H9 (cell line): ENCODE results near the gene SIAH2. TPM values are rescaled to one million over a fixed set of nuclear protein-coding genes. Genes with fewer than 3 reads are reported as not detected.

Experiments
- DNase-seq: peaks from one replicate; pipeline ENCODE4 v3.0.0-alpha.2; 2017
- H2AFZ ChIP-seq: one replicate; pipeline ENCODE4 v1.6.1; 2013; ENCODE audit warnings: mild to moderate bottlenecking, low read length, control low read depth, moderate library complexity
- H2AK5ac ChIP-seq: 2 replicates; pipeline ENCODE4 v1.6.1; 2013; ENCODE audit warnings: low read length, control low read depth, mixed read lengths; ENCODE audit not compliant: insufficient read length
- H2BK120ac ChIP-seq: one replicate; pipeline ENCODE4 v1.6.1; 2013; ENCODE audit warnings: low read depth, mild to moderate bottlenecking, low read length, control low read depth, inconsistent platforms; ENCODE audit not compliant: poor library complexity, severe bottlenecking
- H2BK12ac ChIP-seq: 2 replicates; pipeline ENCODE4 v1.6.1; 2013; ENCODE audit warnings: low read length, control low read depth, mixed read lengths, low read depth; ENCODE audit not compliant: insufficient read length
- H2BK15ac ChIP-seq: 2 replicates; pipeline ENCODE4 v1.6.1; 2013; ENCODE audit warnings: low read depth, low read length, control low read depth
- H2BK20ac ChIP-seq: one replicate; pipeline ENCODE4 v1.6.1; 2013; ENCODE audit warnings: low read depth, mild to moderate bottlenecking, low read length, control low read depth, inconsistent platforms; ENCODE audit not compliant: poor library complexity, severe bottlenecking
- H2BK5ac ChIP-seq: 2 replicates; pipeline ENCODE4 v1.6.1; 2013; ENCODE audit warnings: low read length, control low read depth, mixed read lengths; ENCODE audit not compliant: insufficient read length
- H3K14ac ChIP-seq: 2 replicates; pipeline ENCODE4 v1.6.1; 2013; ENCODE audit warnings: low read length, control low read depth; ENCODE audit not compliant: insufficient read depth
- H3K18ac ChIP-seq: 2 replicates; pipeline ENCODE4 v1.6.1; 2013; ENCODE audit warnings: low read depth, mild to moderate bottlenecking, mixed read lengths, low read length, control low read depth; ENCODE audit not compliant: insufficient read length
- H3K23ac ChIP-seq: 2 replicates; pipeline ENCODE4 v1.6.1; 2013; ENCODE audit warnings: low read length, control low read depth, mixed read lengths, low read depth; ENCODE audit not compliant: insufficient read length
- H3K23me2 ChIP-seq: 2 replicates; pipeline ENCODE4 v1.6.1; 2013; ENCODE audit warnings: low read depth, mild to moderate bottlenecking, mixed read lengths, low read length, control low read depth; ENCODE audit not compliant: insufficient read length, poor library complexity, severe bottlenecking
- H3K27ac ChIP-seq: 2 replicates; pipeline ENCODE4 v1.5.1; 2013; ENCODE audit warnings: low read length, control low read depth, mixed read lengths, low read depth; ENCODE audit not compliant: insufficient read length
- H3K27me3 ChIP-seq: 2 replicates; pipeline ENCODE4 v1.6.1; 2013; ENCODE audit warnings: low read length, control low read depth, inconsistent platforms; ENCODE audit not compliant: insufficient read depth
- H3K4ac ChIP-seq: 2 replicates; pipeline ENCODE4 v1.6.1; 2013; ENCODE audit warnings: low read depth, mild to moderate bottlenecking, control low read depth, inconsistent platforms, low read length, moderate library complexity
- H3K4me1 ChIP-seq: 2 replicates; pipeline ENCODE4 v1.6.1; 2013; ENCODE audit warnings: low read length, control low read depth, inconsistent platforms; ENCODE audit not compliant: insufficient read depth
- H3K4me2 ChIP-seq: 2 replicates; pipeline ENCODE4 v1.6.1; 2013; ENCODE audit warnings: low read length, control low read depth, mixed read lengths; ENCODE audit not compliant: insufficient read length, insufficient read depth
- H3K56ac ChIP-seq: 2 replicates; pipeline ENCODE4 v1.6.1; 2013; ENCODE audit warnings: low read depth, mild to moderate bottlenecking, mixed read lengths, low read length, control low read depth; ENCODE audit not compliant: insufficient read length
- H3K79me1 ChIP-seq: 2 replicates; pipeline ENCODE4 v1.6.1; 2013; ENCODE audit warnings: low read depth, mild to moderate bottlenecking, moderate library complexity, low read length, control low read depth, inconsistent platforms; ENCODE audit not compliant: insufficient read depth, poor library complexity, severe bottlenecking
- H3K79me2 ChIP-seq: 2 replicates; pipeline ENCODE4 v1.6.1; 2013; ENCODE audit warnings: low read length, control low read depth, inconsistent platforms; ENCODE audit not compliant: insufficient read depth
- H3K9ac ChIP-seq: 2 replicates; pipeline ENCODE4 v1.6.1; 2013; ENCODE audit warnings: low read length, control low read depth, mixed read lengths; ENCODE audit not compliant: insufficient read length; ENCODE audit errors: extremely low read depth
- H3K9me3 ChIP-seq: one replicate; pipeline ENCODE4 v1.6.1; 2013; ENCODE audit warnings: low read depth, low read length, inconsistent platforms; ENCODE audit not compliant: control insufficient read depth
- H3T11ph ChIP-seq: one replicate; pipeline ENCODE4 v1.6.1; 2013; ENCODE audit warnings: mild to moderate bottlenecking, low read length, control low read depth, inconsistent platforms
- H4K20me1 ChIP-seq: one replicate; pipeline ENCODE4 v1.6.1; 2013; ENCODE audit not compliant: control insufficient read depth, insufficient read length, insufficient read depth
- H4K5ac ChIP-seq: 2 replicates; pipeline ENCODE4 v1.6.1; 2013; ENCODE audit warnings: low read depth, mild to moderate bottlenecking, mixed read lengths, low read length, control low read depth; ENCODE audit not compliant: insufficient read length
- H4K8ac ChIP-seq: replicated peaks from 2 replicates; pipeline ENCODE4 v1.6.1; 2013; ENCODE audit warnings: low read length, control low read depth, mixed read lengths, low read depth; ENCODE audit not compliant: insufficient read length
- H4K91ac ChIP-seq: 2 replicates; pipeline ENCODE4 v1.6.1; 2013; ENCODE audit warnings: low read depth, mild to moderate bottlenecking, moderate library complexity, mixed read lengths, low read length, control low read depth; ENCODE audit not compliant: insufficient read length
- H3K27ac Mint-ChIP-seq, 3 experiments: 2 replicates in 2 of 3; 3 replicates in 1 of 3; pipeline ENCODE4 v1.8.0; 2020 to 2021; ENCODE audit warnings: mixed read lengths in 3 of 3, mild to moderate bottlenecking in 1 of 3, moderate library complexity in 1 of 3
- H3K27me3 Mint-ChIP-seq: 2 replicates; pipeline ENCODE4 v1.8.0; 2021; ENCODE audit warnings: low read depth, mild to moderate bottlenecking, moderate library complexity, mixed read lengths
- H3K36me3 Mint-ChIP-seq, 3 experiments: 2 replicates in 2 of 3; 3 replicates in 1 of 3; pipeline ENCODE4 v1.8.0; 2020 to 2021; ENCODE audit warnings: low read depth in 3 of 3, mixed read lengths in 3 of 3; ENCODE audit not compliant: insufficient read depth in 1 of 3
- H3K4me1 Mint-ChIP-seq, 2 experiments: 2 replicates each; pipeline ENCODE4 v1.8.0; 2020; ENCODE audit warnings: mixed read lengths in 2 of 2
- H3K4me3 Mint-ChIP-seq, 2 experiments: 2 replicates in 1 of 2; 3 replicates in 1 of 2; pipeline ENCODE4 v1.8.0; 2020 to 2021; ENCODE audit warnings: mild to moderate bottlenecking in 2 of 2, mixed read lengths in 2 of 2, moderate library complexity in 1 of 2
- H3K9me3 Mint-ChIP-seq, 2 experiments: 2 replicates in 1 of 2; 3 replicates in 1 of 2; pipeline ENCODE4 v1.8.0; 2020; ENCODE audit warnings: mild to moderate bottlenecking in 2 of 2, mixed read lengths in 2 of 2, moderate library complexity in 1 of 2
- WGBS: extraction: QIAGEN DNeasy Blood & Tissue Kit; methylation state at CpG from one replicate; pipeline ENCODE4 v1.1.7; 2013; ENCODE audit warnings: missing lambda C conversion rate, low lambda C conversion rate, mixed read lengths; ENCODE audit not compliant: insufficient read length; ENCODE audit errors: extremely low coverage; 5-methylcytosine and 5-hydroxymethylcytosine counted together
- total RNA-seq: library from RNA; stranded (reverse); gene quantifications from 2 replicates; pipeline ENCODE4 v1.2.1, GENCODE V29; 2021
- TF ChIP-seq, protein P1 (sequence below): fragments of 200-600 bp; sonication (generic); conservative IDR thresholded peaks from 3 replicates; pipeline ENCODE4 v1.8.0; 2021; ENCODE audit warnings: antibody characterized with exemption, mild to moderate bottlenecking

SIAH2 gene
- total RNA-seq, 1 experiment from 2014 or later: 17.4 TPM

DNA sequence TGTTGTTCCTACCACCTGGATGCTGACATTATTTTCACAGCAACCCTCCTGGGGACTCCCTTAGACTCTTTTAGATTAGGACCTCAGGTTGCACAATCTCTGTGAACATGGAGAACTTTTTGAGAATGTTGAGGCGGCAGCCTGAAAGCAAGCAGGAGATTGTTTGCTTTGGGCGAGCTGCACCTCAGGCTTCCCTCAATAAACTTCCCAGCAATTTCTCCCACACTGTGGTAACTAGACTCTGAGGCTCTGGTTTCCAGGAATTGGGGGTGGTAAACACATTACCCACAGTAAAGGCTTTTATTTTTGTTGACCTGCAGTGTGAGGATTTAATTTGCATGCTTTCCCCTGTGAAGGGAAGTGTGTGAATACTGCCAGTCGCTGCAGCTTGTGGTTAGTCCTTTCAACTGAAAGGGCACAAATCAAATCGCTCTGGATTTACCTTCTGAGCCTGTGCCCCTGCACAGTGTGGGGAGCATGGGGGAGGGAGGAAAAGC, 35.2 kb upstream of the SIAH2 start:
- no peaks in the 10 kb centered on the region; a peak in 1 of 5 replicates for H3K9me3 Mint-ChIP-seq
- H3K23ac ChIP-seq: no peak overlapping the region
- no peak overlapping the region for H3K4ac ChIP-seq
- peak overlapping the region in 1 of 2 experiments; percentile 35; a peak in 2 of 5 replicates for H3K4me3 Mint-ChIP-seq
- peaks cover 3% of the 10 kb centered on the region; the same call in 1 of the 2 replicates for H3K4me1 ChIP-seq
- H2BK12ac ChIP-seq: no peak overlapping the region
- H4K91ac ChIP-seq: no peak overlapping the region
- no peaks in the 10 kb centered on the region for H3K79me2 ChIP-seq
- peak overlapping the region; percentile 1 for H2AFZ ChIP-seq
- TF ChIP-seq, protein P1, sequence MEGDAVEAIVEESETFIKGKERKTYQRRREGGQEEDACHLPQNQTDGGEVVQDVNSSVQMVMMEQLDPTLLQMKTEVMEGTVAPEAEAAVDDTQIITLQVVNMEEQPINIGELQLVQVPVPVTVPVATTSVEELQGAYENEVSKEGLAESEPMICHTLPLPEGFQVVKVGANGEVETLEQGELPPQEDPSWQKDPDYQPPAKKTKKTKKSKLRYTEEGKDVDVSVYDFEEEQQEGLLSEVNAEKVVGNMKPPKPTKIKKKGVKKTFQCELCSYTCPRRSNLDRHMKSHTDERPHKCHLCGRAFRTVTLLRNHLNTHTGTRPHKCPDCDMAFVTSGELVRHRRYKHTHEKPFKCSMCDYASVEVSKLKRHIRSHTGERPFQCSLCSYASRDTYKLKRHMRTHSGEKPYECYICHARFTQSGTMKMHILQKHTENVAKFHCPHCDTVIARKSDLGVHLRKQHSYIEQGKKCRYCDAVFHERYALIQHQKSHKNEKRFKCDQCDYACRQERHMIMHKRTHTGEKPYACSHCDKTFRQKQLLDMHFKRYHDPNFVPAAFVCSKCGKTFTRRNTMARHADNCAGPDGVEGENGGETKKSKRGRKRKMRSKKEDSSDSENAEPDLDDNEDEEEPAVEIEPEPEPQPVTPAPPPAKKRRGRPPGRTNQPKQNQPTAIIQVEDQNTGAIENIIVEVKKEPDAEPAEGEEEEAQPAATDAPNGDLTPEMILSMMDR: no peak
- H2BK20ac ChIP-seq: no peak overlapping the region
- H4K5ac ChIP-seq: no peak overlapping the region
- H3K9me3 ChIP-seq: no peaks in the 10 kb centered on the region
- H3K27ac ChIP-seq: peak overlapping the region; percentile 4
- H3K23me2 ChIP-seq: no peaks in the 10 kb centered on the region
- no peak overlapping the region for H3T11ph ChIP-seq
- H2AK5ac ChIP-seq: no peak overlapping the region
- H2BK5ac ChIP-seq: no peak overlapping the region
- no peak overlapping the region for H3K9ac ChIP-seq
- peak; percentile 38 for DNase-seq
- no peak overlapping the region for H3K18ac ChIP-seq
- no CpG with 5 or more reads among the region's 4 CpGs for WGBS
- H3K27me3 Mint-ChIP-seq: no peaks in the 10 kb centered on the region
- peaks cover 15 to 18% of the 10 kb centered on the region in 2 experiments for H3K4me1 Mint-ChIP-seq
- no peaks in the 10 kb centered on the region for H3K79me1 ChIP-seq
- H3K27me3 ChIP-seq: no peaks in the 10 kb centered on the region
- H4K20me1 ChIP-seq: no peaks in the 10 kb centered on the region
- H3K56ac ChIP-seq: no peak overlapping the region
- H3K36me3 Mint-ChIP-seq: no peaks in the 10 kb centered on the region
- no peak overlapping the region for H3K4me2 ChIP-seq
- H2BK120ac ChIP-seq: no peak overlapping the region
- H3K14ac ChIP-seq: no peak overlapping the region
- H4K8ac ChIP-seq: no peak overlapping the region
- peak overlapping the region in 2 of 3 experiments; percentile 39 to 97; a peak in 6 of 7 replicates for H3K27ac Mint-ChIP-seq
- H2BK15ac ChIP-seq: no peak overlapping the region
